K562 (cell line): ENCODE measurements around the gene PAQR6. TPM values are rescaled to one million over a fixed set of nuclear protein-coding genes. Genes with fewer than 3 reads are reported as not detected.

Source experiments
- CHD1 ChIP-seq: fragments of 200-600 bp; sonication (generic); IDR thresholded peaks from one replicate; pipeline ENCODE4 v1.6.1; 2012; ENCODE audit warnings: mild to moderate bottlenecking, moderate library complexity, low read length, inconsistent platforms
- FOXA3 ChIP-seq, 2 experiments: fragments of 450-650 bp in 1 of 2; sonication (generic) in 1 of 2; formaldehyde crosslinking; IDR thresholded peaks in 1 of 2; conservative IDR thresholded peaks in 1 of 2; 2 replicates each; pipeline versions ENCODE4 v1.4.0 to v1.8.0; 2020 to 2022; ENCODE audit warnings: mild to moderate bottlenecking in 2 of 2, missing genetic modification reagents in 1 of 2
- FOXK1 ChIP-seq: sonication (generic); formaldehyde crosslinking; IDR thresholded peaks from 2 replicates; pipeline ENCODE4 v1.8.0; 2022; ENCODE audit warnings: missing genetic modification reagents, mild to moderate bottlenecking, borderline replicate concordance
- HDAC1 ChIP-seq, 2 experiments: fragments of 450-650 bp; IDR thresholded peaks; 2 replicates each; pipeline ENCODE4 v1.6.1; 2016 to 2017; ENCODE audit warnings: inconsistent platforms in 1 of 2, mild to moderate bottlenecking in 1 of 2, moderate library complexity in 1 of 2
- HNRNPL ChIP-seq: fragments of 200-400 bp; formaldehyde crosslinking; IDR thresholded peaks from 2 replicates; pipeline ENCODE4 v1.6.1; 2017; ENCODE audit warnings: low read depth, mild to moderate bottlenecking, low read length
- ILF3 ChIP-seq: fragments of 450-650 bp; IDR thresholded peaks from 2 replicates; pipeline ENCODE4 v1.6.1; 2018; ENCODE audit warnings: antibody characterized with exemption, mild to moderate bottlenecking, moderate library complexity, borderline replicate concordance
- LARP7 ChIP-seq: fragments of 450-650 bp; IDR thresholded peaks from 2 replicates; pipeline ENCODE4 v1.6.1; 2016
- MYNN ChIP-seq, 2 experiments: sonication (generic); formaldehyde crosslinking in 1 of 2; IDR thresholded peaks; 2 replicates each; pipeline versions ENCODE4 v1.5.0 to v1.6.1; 2016 to 2020; ENCODE audit warnings: antibody characterized with exemption in 1 of 2, missing genetic modification reagents in 1 of 2
- NR2C1 ChIP-seq, 2 experiments: fragments of 450-650 bp; IDR thresholded peaks; 2 replicates each; pipeline ENCODE4 v1.6.1; 2017; ENCODE audit warnings: mild to moderate bottlenecking in 2 of 2, antibody characterized with exemption in 1 of 2, inconsistent platforms in 1 of 2, missing compliant biosample characterization in 1 of 2, missing genetic modification characterization in 1 of 2
- NR2C2 ChIP-seq, 2 experiments: fragments of 200-800 bp in 1 of 2; sonication (Bioruptor generic) in 1 of 2; sonication (generic) in 1 of 2; formaldehyde crosslinking in 1 of 2; IDR thresholded peaks; 2 replicates each; pipeline versions ENCODE4 v1.6.1 to v1.8.0; 2016 to 2022; ENCODE audit warnings: mild to moderate bottlenecking in 1 of 2, missing compliant biosample characterization in 1 of 2, missing genetic modification characterization in 1 of 2, missing genetic modification reagents in 1 of 2
- SETDB1 ChIP-seq: IDR thresholded peaks from one replicate; pipeline ENCODE4 v1.6.1; 2012; ENCODE audit warnings: low read length, control low read depth, inconsistent platforms
- SMARCE1 ChIP-seq: fragments of 450-650 bp; IDR thresholded peaks from 2 replicates; pipeline ENCODE4 v1.7.1; 2016; ENCODE audit warnings: mild to moderate bottlenecking
- TAF1 ChIP-seq: IDR thresholded peaks from 2 replicates; pipeline ENCODE4 v1.6.1; 2011; ENCODE audit warnings: mild to moderate bottlenecking, low read length, moderate library complexity; ENCODE audit not compliant: insufficient read depth, control insufficient read depth, severe bottlenecking; ENCODE audit errors: extremely low read depth
- TEAD1 ChIP-seq, 2 experiments: fragments of 450-650 bp in 1 of 2; sonication (generic) in 1 of 2; formaldehyde crosslinking; IDR thresholded peaks; 2 replicates each; pipeline versions ENCODE4 v1.4.0 to v1.8.0; 2020 to 2022; ENCODE audit warnings: mild to moderate bottlenecking in 2 of 2, missing genetic modification reagents in 1 of 2
- ZBTB7A ChIP-seq: IDR thresholded peaks from 2 replicates; pipeline ENCODE4 v1.6.1; 2011; ENCODE audit warnings: low read depth, mild to moderate bottlenecking, low read length, moderate library complexity, borderline replicate concordance; ENCODE audit not compliant: control insufficient read depth
- ZEB2 ChIP-seq: fragments of 450-650 bp; IDR thresholded peaks from 2 replicates; pipeline ENCODE4 v1.6.1; 2016
- ZNF143 ChIP-seq: sonication (generic); formaldehyde crosslinking; IDR thresholded peaks from 2 replicates; pipeline ENCODE4 v1.9.0; 2022; ENCODE audit warnings: mild to moderate bottlenecking, missing genetic modification reagents
- ZNF431 ChIP-seq: sonication (generic); formaldehyde crosslinking; IDR thresholded peaks from 2 replicates; pipeline ENCODE4 v1.8.0; 2022; ENCODE audit warnings: mild to moderate bottlenecking, missing genetic modification reagents
- polyA plus RNA-seq, 8 experiments: library from polyadenylated mRNA; depleted of rRNA in 4 of 8; stranded (reverse) in 5 of 8; unstranded in 3 of 8; fragments of >200 nt; fragmentation: Nextera tagmentation in 2 of 8; fragmentation: Illumina TruSeq in 1 of 8; extraction: Ambion mirVana in 2 of 8; extraction: Trizol in 1 of 8; gene quantifications; 2 replicates each; pipeline versions ENCODE4 v1.2.1 to v1.2.3, GENCODE V29; 2011 to 2014; ENCODE audit warnings: inconsistent platforms in 1 of 8, missing spikeins in 1 of 8
- total RNA-seq, 7 experiments: library from RNA; depleted of rRNA in 6 of 7; stranded (reverse); fragments of >200 nt in 6 of 7; fragmentation: Illumina TruSeq in 2 of 7; extraction: Trizol in 2 of 7; gene quantifications; 2 replicates each; pipeline versions ENCODE4 v1.2.1 to v1.2.3, GENCODE V29; 2011 to 2021; ENCODE audit warnings: low replicate concordance in 1 of 7
- TF ChIP-seq, protein P1 (sequence below): fragments of 450-650 bp; IDR thresholded peaks from 2 replicates; pipeline ENCODE4 v1.6.1; 2016; ENCODE audit warnings: borderline replicate concordance
- TF ChIP-seq, protein P2 (sequence below): fragments of 450-650 bp; IDR thresholded peaks from 2 replicates; pipeline ENCODE4 v1.6.1; 2016; ENCODE audit warnings: antibody characterized with exemption
- TF ChIP-seq, protein P3 (sequence below): fragments of 450-650 bp; formaldehyde crosslinking; IDR thresholded peaks from 2 replicates; pipeline ENCODE4 v1.4.0; 2020; ENCODE audit warnings: mild to moderate bottlenecking, moderate library complexity

Gene PAQR6
- total and polyA plus RNA-seq, 9 of the 15 experiments (the other 6 are each of a cell fraction or from before 2014, with no cell fraction given) = 0.07 to 1.8 (median 0.62) TPM

DNA sequence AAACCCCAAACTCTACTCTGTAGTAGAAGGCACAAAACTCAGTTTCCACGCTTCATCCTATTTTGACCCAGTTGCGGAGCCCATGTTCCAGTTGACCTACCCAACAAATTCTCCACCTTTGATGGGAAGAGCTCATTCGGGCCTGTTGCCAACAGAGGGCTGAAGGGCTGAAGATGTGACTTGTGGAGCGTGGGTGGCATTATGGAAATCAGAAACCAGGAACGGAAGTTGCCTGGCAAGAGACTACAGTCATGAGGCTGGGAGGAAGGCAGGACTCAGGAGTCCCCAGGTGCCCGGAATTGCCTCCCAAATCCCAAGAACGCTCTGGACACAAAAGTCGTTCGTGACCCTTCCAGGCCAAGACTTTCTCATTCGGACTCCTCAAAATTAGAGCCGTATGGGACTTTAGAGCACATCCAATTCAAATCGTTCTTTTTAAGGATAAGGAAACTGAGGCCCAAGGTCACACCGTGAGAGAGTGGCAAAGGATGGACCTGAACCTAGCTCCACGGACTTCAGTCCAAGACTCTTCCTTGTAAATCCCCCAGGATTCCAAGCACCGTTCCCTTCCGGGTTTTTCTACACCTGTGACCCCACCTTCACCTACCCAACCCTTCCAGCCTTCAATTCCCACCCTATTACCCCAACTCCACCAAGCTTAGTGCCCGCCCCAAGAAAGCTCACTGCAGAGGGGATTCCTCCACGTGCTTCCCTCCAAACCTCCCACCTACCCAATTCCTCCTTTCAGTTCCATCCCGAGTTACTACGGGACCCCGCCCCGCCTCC is 34.0 kb upstream of the PAQR6 start (continued):
- TF ChIP-seq TEAD1 (CRISPR knock-in tag; IDR thresholded peaks at IDR 0.05) = no peak
- peak; percentile 45; the same call in 1 of the 2 replicates for TF ChIP-seq LARP7
- peak; percentile 44; the same call in 1 of the 2 replicates for TF ChIP-seq ZBTB7A
- 0 out of 2 replicates have a peak, but pooled peaks have one; percentile 40 for TF ChIP-seq SMARCE1
- no peak for TF ChIP-seq ILF3
- TF ChIP-seq HDAC1 (IDR thresholded peaks at IDR 0.05) = peak in 1 of 2 experiments; percentile 76; a peak in 1 of 4 replicates
- TF ChIP-seq SETDB1 = no peak
- peak; percentile 80 for TF ChIP-seq ZEB2
- TF ChIP-seq, protein P1, sequence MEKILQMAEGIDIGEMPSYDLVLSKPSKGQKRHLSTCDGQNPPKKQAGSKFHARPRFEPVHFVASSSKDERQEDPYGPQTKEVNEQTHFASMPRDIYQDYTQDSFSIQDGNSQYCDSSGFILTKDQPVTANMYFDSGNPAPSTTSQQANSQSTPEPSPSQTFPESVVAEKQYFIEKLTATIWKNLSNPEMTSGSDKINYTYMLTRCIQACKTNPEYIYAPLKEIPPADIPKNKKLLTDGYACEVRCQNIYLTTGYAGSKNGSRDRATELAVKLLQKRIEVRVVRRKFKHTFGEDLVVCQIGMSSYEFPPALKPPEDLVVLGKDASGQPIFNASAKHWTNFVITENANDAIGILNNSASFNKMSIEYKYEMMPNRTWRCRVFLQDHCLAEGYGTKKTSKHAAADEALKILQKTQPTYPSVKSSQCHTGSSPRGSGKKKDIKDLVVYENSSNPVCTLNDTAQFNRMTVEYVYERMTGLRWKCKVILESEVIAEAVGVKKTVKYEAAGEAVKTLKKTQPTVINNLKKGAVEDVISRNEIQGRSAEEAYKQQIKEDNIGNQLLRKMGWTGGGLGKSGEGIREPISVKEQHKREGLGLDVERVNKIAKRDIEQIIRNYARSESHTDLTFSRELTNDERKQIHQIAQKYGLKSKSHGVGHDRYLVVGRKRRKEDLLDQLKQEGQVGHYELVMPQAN = peak; percentile 86; the same call in 1 of the 2 replicates
- 0 out of 2 replicates have a peak, but pooled peaks have one; percentile 13 for TF ChIP-seq ZNF431 (CRISPR knock-in tag)
- TF ChIP-seq ZNF143 (CRISPR knock-in tag) = peak; percentile 57; the same call in 1 of the 2 replicates
- TF ChIP-seq FOXK1 (CRISPR knock-in tag) = no peak
- TF ChIP-seq, protein P2, sequence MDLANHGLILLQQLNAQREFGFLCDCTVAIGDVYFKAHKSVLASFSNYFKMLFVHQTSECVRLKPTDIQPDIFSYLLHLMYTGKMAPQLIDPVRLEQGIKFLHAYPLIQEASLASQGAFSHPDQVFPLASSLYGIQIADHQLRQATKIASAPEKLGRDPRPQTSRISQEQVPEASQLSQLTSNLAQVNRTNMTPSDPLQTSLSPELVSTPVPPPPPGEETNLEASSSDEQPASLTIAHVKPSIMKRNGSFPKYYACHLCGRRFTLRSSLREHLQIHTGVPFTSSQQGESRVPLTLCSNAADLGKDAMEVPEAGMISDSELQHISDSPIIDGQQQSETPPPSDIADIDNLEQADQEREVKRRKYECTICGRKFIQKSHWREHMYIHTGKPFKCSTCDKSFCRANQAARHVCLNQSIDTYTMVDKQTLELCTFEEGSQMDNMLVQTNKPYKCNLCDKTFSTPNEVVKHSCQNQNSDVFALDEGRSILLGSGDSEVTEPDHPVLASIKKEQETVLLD = 0 out of 2 replicates have a peak, but pooled peaks have one; percentile 56
- no peak for TF ChIP-seq NR2C2 (CRISPR knock-in tag; IDR thresholded peaks at IDR 0.05)
- 0 out of 2 replicates have a peak, but pooled peaks have one; percentile 12 for TF ChIP-seq NR2C2 (tag; IDR thresholded peaks at IDR 0.05)
- TF ChIP-seq, protein P3, sequence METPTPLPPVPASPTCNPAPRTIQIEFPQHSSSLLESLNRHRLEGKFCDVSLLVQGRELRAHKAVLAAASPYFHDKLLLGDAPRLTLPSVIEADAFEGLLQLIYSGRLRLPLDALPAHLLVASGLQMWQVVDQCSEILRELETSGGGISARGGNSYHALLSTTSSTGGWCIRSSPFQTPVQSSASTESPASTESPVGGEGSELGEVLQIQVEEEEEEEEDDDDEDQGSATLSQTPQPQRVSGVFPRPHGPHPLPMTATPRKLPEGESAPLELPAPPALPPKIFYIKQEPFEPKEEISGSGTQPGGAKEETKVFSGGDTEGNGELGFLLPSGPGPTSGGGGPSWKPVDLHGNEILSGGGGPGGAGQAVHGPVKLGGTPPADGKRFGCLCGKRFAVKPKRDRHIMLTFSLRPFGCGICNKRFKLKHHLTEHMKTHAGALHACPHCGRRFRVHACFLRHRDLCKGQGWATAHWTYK (CRISPR knock-in tag) = no peak
- TF ChIP-seq NR2C1 (IDR thresholded peaks at IDR 0.05) = peak; percentile 53; the same call in 1 of the 2 replicates
- no peak for TF ChIP-seq NR2C1 (tag; IDR thresholded peaks at IDR 0.05)
- no peak for TF ChIP-seq FOXA3 (CRISPR knock-in tag; conservative IDR thresholded peaks at IDR 0.05 in 1 of 2, IDR thresholded peaks at IDR 0.05 in 1 of 2)
- no peak for TF ChIP-seq HNRNPL
- TF ChIP-seq CHD1 = peak; percentile 45
- TF ChIP-seq MYNN (IDR thresholded peaks at IDR 0.05) = no peak
- TF ChIP-seq MYNN (CRISPR knock-in tag; IDR thresholded peaks at IDR 0.05) = no peak
- peak; percentile 2 for TF ChIP-seq TAF1
